Measurements from ENCODE around the gene ZBTB46.
"Not testable (repeated sequence)": the region's sequence is repeated elsewhere in the genome, so short reads cannot be mapped to it uniquely, and the experiment has no call there.

The ZBTB46 gene

GRCh38 chr20:63732118-63733095 is 98.7 kb downstream of the ZBTB46 start:
- DNase-seq: no peak

- no peak for DNase-seq
Measured at GRCh38 chr20:63731410-63731809, 99.7 kb downstream of the ZBTB46 start.

GRCh38 chr20:63730189-63730733 is 100.8 kb downstream of the ZBTB46 start:
- DNase-seq: not testable (repeated sequence)

GRCh38 chr20:63722967-63723622 is 108.0 kb downstream of the ZBTB46 start:
- DNase-seq: not testable (repeated sequence)

GRCh38 chr20:63718996-63719395 is 112.1 kb downstream of the ZBTB46 start:
- no peak for DNase-seq

GRCh38 chr20:63714858-63715257 is 116.2 kb downstream of the ZBTB46 start:
- no peak for DNase-seq

GRCh38 chr20:63712191-63712590 is 118.9 kb downstream of the ZBTB46 start:
- DNase-seq: no peak

GRCh38 chr20:63711085-63711645 is 119.9 kb downstream of the ZBTB46 start:
- DNase-seq: no peak

- DNase-seq: no peak
Measured at GRCh38 chr20:63709149-63709527, 121.9 kb downstream of the ZBTB46 start.

- peak; percentile 46 for DNase-seq
Measured at GRCh38 chr20:63708301-63709148, 122.5 kb downstream of the ZBTB46 start.

GRCh38 chr20:63707558-63708300 is 123.3 kb downstream of the ZBTB46 start, which contains the start of the genes ARFRP1 and ZGPAT:
Gene ARFRP1 (minus strand): TSS chr20:63707976. CDS start chr20:63707091, 885 bp downstream.
Gene ZGPAT (plus strand): TSS chr20:63708039. CDS start chr20:63708581, 542 bp downstream.
- DNase-seq: peak; percentile 93

- DNase-seq: no peak
Measured at GRCh38 chr20:63706852-63707557, 124.1 kb downstream of the ZBTB46 start.

GRCh38 chr20:63706027-63706695 is 124.9 kb downstream of the ZBTB46 start:
- no peak for DNase-seq

- no peak for DNase-seq
Measured at GRCh38 chr20:63705232-63706026, 125.6 kb downstream of the ZBTB46 start.

- no peak for DNase-seq
Measured at GRCh38 chr20:63704749-63705117, 126.3 kb downstream of the ZBTB46 start.

- no peak for DNase-seq
Measured at GRCh38 chr20:63703976-63704748, 126.9 kb downstream of the ZBTB46 start.

GRCh38 chr20:63703471-63703975 is 127.5 kb downstream of the ZBTB46 start:
- no peak for DNase-seq

GRCh38 chr20:63702751-63703470 is 128.2 kb downstream of the ZBTB46 start:
- no peak for DNase-seq

Data from retina (tissue), 1 donor.